Activated CD8-positive, alpha-beta T cell treated with anti-CD3 and anti-CD28 coated beads for 36 hours (primary cell): Measurements from ENCODE around the gene SRD5A1. TPM values are rescaled to one million over a fixed set of nuclear protein-coding genes. Genes with fewer than 3 reads are reported as not detected.

ENCODE experiments used
- ATAC-seq: fragments of 200-7000 bp; cut with Tn5 transposase; one replicate; pipeline ENCODE4 v1.10.0; 2021; ENCODE audit warnings: mild to moderate bottlenecking, moderate library complexity
- CTCF ChIA-PET: fragments of 350-600 bp; sonication (Branson Sonifier 250); formaldehyde crosslinking; loops from one replicate; lab custom pipeline; 2021; ENCODE audit warnings: antibody characterized with exemption; lab: Charles Lee
- POLR2A ChIA-PET: fragments of 350-600 bp; sonication (Branson Sonifier 250); formaldehyde crosslinking; loops from one replicate; lab custom pipeline; 2021; ENCODE audit warnings: antibody characterized with exemption; lab: Charles Lee
- DNase-seq: peaks from one replicate; pipeline ENCODE4 v3.0.0-alpha.2; 2020
- H3K27ac Mint-ChIP-seq: one replicate; pipeline ENCODE4 v1.8.0; 2021; ENCODE audit warnings: mild to moderate bottlenecking, mixed read lengths
- H3K27me3 Mint-ChIP-seq: one replicate; pipeline ENCODE4 v1.8.0; 2021; ENCODE audit warnings: mixed read lengths
- H3K36me3 Mint-ChIP-seq: one replicate; pipeline ENCODE4 v1.8.0; 2021; ENCODE audit warnings: low read depth, mixed read lengths
- H3K4me1 Mint-ChIP-seq: one replicate; pipeline ENCODE4 v1.8.0; 2021; ENCODE audit warnings: low read depth, mixed read lengths
- H3K4me3 Mint-ChIP-seq: one replicate; pipeline ENCODE4 v1.8.0; 2021; ENCODE audit warnings: mild to moderate bottlenecking, moderate library complexity, mixed read lengths
- H3K9me3 Mint-ChIP-seq: one replicate; pipeline ENCODE4 v1.8.0; 2021; ENCODE audit warnings: mixed read lengths
- CTCF ChIP-seq: fragments of 200-600 bp; IDR thresholded peaks from one replicate; pipeline ENCODE4 v1.8.0; 2022; ENCODE audit warnings: antibody characterized with exemption, mild to moderate bottlenecking
- intact Hi-C: fragments of 100-400 bp; cut with micrococcal nuclease; formaldehyde crosslinking; loops from one replicate; pipeline ENCODE4 v1.10.0; 2022
- total RNA-seq, 2 experiments: library from RNA; stranded (reverse); gene quantifications; one replicate each; pipeline ENCODE4 v1.2.3, GENCODE V29; 2021

SRD5A1 gene
- total RNA-seq, 2 experiments from 2014 or later: 10.6 to 12.4 TPM

- H3K4me3 Mint-ChIP-seq: no peak overlapping the region
- no peaks in the 10 kb centered on the region for H3K4me1 Mint-ChIP-seq
- ChIA-PET CTCF (no interaction called here), POLR2A (interaction anchor here (1.8 kb wide), 1 partner anchor 219 kb away, joined by 3 read pairs; the partner anchor contains the start of gene MED10)
- no peak overlapping the region for H3K27ac Mint-ChIP-seq
- no peak for ATAC-seq
- intact Hi-C loops: no loop called here
- no peak for TF ChIP-seq CTCF
- H3K36me3 Mint-ChIP-seq: peaks cover 56% of the 10 kb centered on the region
- no peak for DNase-seq
- no peaks in the 10 kb centered on the region for H3K27me3 Mint-ChIP-seq
- H3K9me3 Mint-ChIP-seq: no peaks in the 10 kb centered on the region
Observed at GRCh38 chr5:6597557-6597956, 35.7 kb upstream of the SRD5A1 start.

GRCh38 chr5:6598351-6598900 lies 34.8 kb upstream of the SRD5A1 start:
- CTCF ChIA-PET: interaction anchor here (1.0 kb wide), 1 partner anchor 147 kb away, joined by 3 read pairs; no protein-coding TSS in a partner anchor
- POLR2A ChIA-PET: interaction anchor here (1.8 kb wide), 1 partner anchor 220 kb away, joined by 3 read pairs; the partner anchor contains the start of gene MED10
- H3K9me3 Mint-ChIP-seq: no peaks in the 10 kb centered on the region
- no peak overlapping the region for H3K27ac Mint-ChIP-seq
- H3K4me1 Mint-ChIP-seq: no peaks in the 10 kb centered on the region
- no peaks in the 10 kb centered on the region for H3K27me3 Mint-ChIP-seq
- no peak overlapping the region for H3K4me3 Mint-ChIP-seq
- no peak for TF ChIP-seq CTCF
- peaks cover 60% of the 10 kb centered on the region for H3K36me3 Mint-ChIP-seq
- DNase-seq (no peak), ATAC-seq (no peak)
- intact Hi-C loops: no loop called here

- ChIA-PET CTCF (no interaction called here), POLR2A (no interaction called here)
- no peaks in the 10 kb centered on the region for H3K27me3 Mint-ChIP-seq
- ATAC-seq: no peak
- no peak for DNase-seq
- H3K4me1 Mint-ChIP-seq: no peaks in the 10 kb centered on the region
- peaks cover 72% of the 10 kb centered on the region for H3K36me3 Mint-ChIP-seq
- no peak overlapping the region for H3K27ac Mint-ChIP-seq
- TF ChIP-seq CTCF: no peak
- intact Hi-C loops: no loop called here
- no peak overlapping the region for H3K4me3 Mint-ChIP-seq
- H3K9me3 Mint-ChIP-seq: no peaks in the 10 kb centered on the region
Observed at GRCh38 chr5:6599739-6600138, 33.5 kb upstream of the SRD5A1 start.

GRCh38 chr5:6601271-6601670 lies 32.0 kb upstream of the SRD5A1 start:
- no peak for TF ChIP-seq CTCF
- Mint-ChIP-seq H3K27me3 (no peaks in the 10 kb centered on the region), H3K36me3 (peaks cover 74% of the 10 kb centered on the region), H3K4me1 (no peaks in the 10 kb centered on the region), H3K27ac (peak overlapping the region; percentile 16), H3K9me3 (no peaks in the 10 kb centered on the region), H3K4me3 (no peak overlapping the region)
- no peak for DNase-seq
- ATAC-seq: no peak
- intact Hi-C loops: no loop called here
- POLR2A ChIA-PET: no interaction called here
- CTCF ChIA-PET: no interaction called here

GRCh38 chr5:6601816-6602215 lies 31.4 kb upstream of the SRD5A1 start:
- no peaks in the 10 kb centered on the region for H3K9me3 Mint-ChIP-seq
- DNase-seq (no peak), ATAC-seq (no peak)
- peak overlapping the region; percentile 16 for H3K27ac Mint-ChIP-seq
- POLR2A ChIA-PET: no interaction called here
- intact Hi-C loops: no loop called here
- H3K4me3 Mint-ChIP-seq: no peak overlapping the region
- CTCF ChIA-PET: no interaction called here
- H3K4me1 Mint-ChIP-seq: no peaks in the 10 kb centered on the region
- no peaks in the 10 kb centered on the region for H3K27me3 Mint-ChIP-seq
- peaks cover 70% of the 10 kb centered on the region for H3K36me3 Mint-ChIP-seq
- TF ChIP-seq CTCF: no peak
